Neural progenitor cell (in vitro differentiated cells): ENCODE measurements around the gene HSBP1L1. TPM values are rescaled to one million over a fixed set of nuclear protein-coding genes. Genes with fewer than 3 reads are reported as not detected.
"Not testable (repeated sequence)": the region's sequence is repeated elsewhere in the genome, so short reads cannot be mapped to it uniquely, and the experiment has no call there.

ENCODE experiments used
- DNase-seq: peaks from one replicate; pipeline ENCODE4 v3.0.0-alpha.2; 2016; ENCODE audit warnings: low spot score
- H2AFZ ChIP-seq: fragments of 200-600 bp; sonication (generic); replicated peaks from 2 replicates; pipeline ENCODE4 v1.6.1; 2016; ENCODE audit warnings: antibody characterized with exemption
- H3F3A ChIP-seq: fragments of 200-600 bp; sonication (generic); 2 replicates; pipeline ENCODE4 v1.6.1; 2016; ENCODE audit warnings: antibody characterized with exemption, low read depth
- H3K27ac ChIP-seq: fragments of 200-600 bp; sonication (generic); 2 replicates; pipeline ENCODE4 v1.5.1; 2016; ENCODE audit warnings: mild to moderate bottlenecking
- H3K27me3 ChIP-seq: fragments of 200-600 bp; sonication (generic); 2 replicates; pipeline ENCODE4 v1.6.1; 2016; ENCODE audit warnings: mild to moderate bottlenecking, moderate library complexity
- H3K36me3 ChIP-seq: fragments of 200-600 bp; sonication (generic); 2 replicates; pipeline ENCODE4 v1.5.1; 2016
- H3K4me1 ChIP-seq: fragments of 200-600 bp; sonication (generic); 2 replicates; pipeline ENCODE4 v1.6.1; 2016; ENCODE audit warnings: mixed run types
- H3K4me2 ChIP-seq: fragments of 200-600 bp; sonication (generic); 2 replicates; pipeline ENCODE4 v1.6.1; 2016
- H3K4me3 ChIP-seq: fragments of 200-600 bp; sonication (generic); 2 replicates; pipeline ENCODE4 v1.5.1; 2016
- H3K79me2 ChIP-seq: fragments of 200-600 bp; sonication (generic); 2 replicates; pipeline ENCODE4 v1.6.1; 2016; ENCODE audit warnings: low read depth
- H3K9ac ChIP-seq: fragments of 200-600 bp; sonication (generic); 2 replicates; pipeline ENCODE4 v1.6.1; 2016
- H3K9me3 ChIP-seq: fragments of 200-600 bp; sonication (generic); 2 replicates; pipeline ENCODE4 v1.5.1; 2016; ENCODE audit warnings: low read depth
- H4K20me1 ChIP-seq: fragments of 200-600 bp; sonication (generic); 2 replicates; pipeline ENCODE4 v1.6.1; 2016; ENCODE audit warnings: low read depth
- H3K27ac Mint-ChIP-seq: 3 replicates; pipeline ENCODE4 v1.8.0; 2021; ENCODE audit warnings: mixed read lengths
- H3K27me3 Mint-ChIP-seq: 2 replicates; pipeline ENCODE4 v1.8.0; 2022; ENCODE audit warnings: low read depth, mild to moderate bottlenecking, inconsistent platforms, moderate library complexity, mixed read lengths; ENCODE audit not compliant: insufficient read depth
- H3K36me3 Mint-ChIP-seq: 3 replicates; pipeline ENCODE4 v1.8.0; 2021; ENCODE audit warnings: mixed read lengths
- H3K4me1 Mint-ChIP-seq: 3 replicates; pipeline ENCODE4 v1.8.0; 2021; ENCODE audit warnings: mixed read lengths
- H3K4me3 Mint-ChIP-seq: 3 replicates; pipeline ENCODE4 v1.8.0; 2021; ENCODE audit warnings: mild to moderate bottlenecking, moderate library complexity, mixed read lengths
- H3K9me3 Mint-ChIP-seq: 3 replicates; pipeline ENCODE4 v1.8.0; 2020; ENCODE audit warnings: mixed read lengths
- CTCF ChIP-seq: fragments of 200-600 bp; sonication (generic); IDR thresholded peaks from 2 replicates; pipeline ENCODE4 v1.5.1; 2017; ENCODE audit warnings: antibody characterized with exemption, mild to moderate bottlenecking
- EZH2 ChIP-seq: fragments of 200-600 bp; sonication (generic); IDR thresholded peaks from 2 replicates; pipeline ENCODE4 v1.6.1; 2017; ENCODE audit warnings: antibody characterized with exemption, mild to moderate bottlenecking, moderate library complexity
- EZH2phosphoT487 ChIP-seq: fragments of 200-600 bp; sonication (generic); IDR thresholded peaks from 2 replicates; pipeline ENCODE4 v1.6.1; 2017; ENCODE audit warnings: antibody characterized with exemption
- total RNA-seq: library from RNA; depleted of rRNA; stranded (reverse); fragments of >200 nt; gene quantifications from 2 replicates; pipeline ENCODE4 v1.2.3, GENCODE V29; 2015; ENCODE audit warnings: low replicate concordance

Gene HSBP1L1
- total RNA-seq, 1 donor from 2014 or later, result not detected

DNA sequence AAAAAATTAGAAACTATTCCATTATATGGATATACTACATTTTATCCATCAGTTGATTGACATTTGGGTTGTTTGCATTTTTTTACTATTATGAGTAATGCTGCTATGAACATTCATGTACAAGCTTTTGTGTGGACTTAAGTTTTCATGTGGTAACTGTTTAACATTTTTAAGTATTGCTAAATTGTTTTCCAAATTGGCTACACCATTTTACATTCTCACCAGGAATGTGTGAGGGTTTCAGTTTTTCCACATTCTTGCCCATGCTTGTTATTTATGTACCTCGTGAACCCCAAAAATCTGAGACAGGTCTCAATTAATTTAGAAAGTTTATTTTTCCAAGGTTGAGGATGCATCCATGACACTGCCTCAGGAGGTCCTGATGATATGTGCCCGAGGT is 27.1 kb downstream of the HSBP1L1 start:
- H3K4me1 Mint-ChIP-seq, result peaks cover 13% of the 10 kb centered on the region
- Histone ChIP-seq H3K79me2 (peaks cover 17% of the 10 kb centered on the region), H3F3A (peaks cover 6% of the 10 kb centered on the region), H3K9me3 (no peaks in the 10 kb centered on the region), H3K4me3 (no peak overlapping the region), H4K20me1 (peaks cover 14% of the 10 kb centered on the region), H3K36me3 (no peaks in the 10 kb centered on the region), H2AFZ (no peak overlapping the region), H3K4me2 (no peak overlapping the region), H3K4me1 (peaks cover 10% of the 10 kb centered on the region), H3K9ac (no peak overlapping the region), H3K27me3 (no peaks in the 10 kb centered on the region), H3K27ac (no peak overlapping the region)
- no peak for DNase-seq
- TF ChIP-seq EZH2phosphoT487 (no peak), EZH2 (no peak), CTCF (no peak)
- H3K4me3 Mint-ChIP-seq, result no peak overlapping the region
- H3K27me3 Mint-ChIP-seq, result peaks cover 3% of the 10 kb centered on the region
- no peaks in the 10 kb centered on the region for H3K9me3 Mint-ChIP-seq
- H3K27ac Mint-ChIP-seq, result no peak overlapping the region
- peaks cover 3% of the 10 kb centered on the region for H3K36me3 Mint-ChIP-seq

DNA sequence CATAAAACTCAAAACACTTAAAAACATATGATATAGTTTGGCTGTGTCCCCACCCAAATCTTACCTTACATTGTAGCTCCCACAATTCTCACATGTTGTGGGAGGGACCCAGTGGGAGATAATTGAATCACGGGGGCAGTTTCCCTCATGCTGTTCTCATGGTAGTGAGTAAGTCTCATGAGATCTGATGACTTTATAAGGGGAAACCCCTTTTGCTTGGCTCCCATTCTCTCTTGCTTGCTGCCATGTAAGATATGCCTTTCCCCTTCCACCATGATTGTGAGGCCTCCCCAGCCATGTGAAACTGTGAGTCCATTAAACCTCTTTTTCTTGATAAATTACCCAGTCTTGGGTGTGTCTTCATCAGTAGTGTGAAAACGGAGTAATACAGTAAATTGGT is 35.3 kb downstream of the HSBP1L1 start:
- not testable (repeated sequence) for H4K20me1 ChIP-seq, H3K27ac ChIP-seq, DNase-seq, H3K27ac Mint-ChIP-seq, H3F3A ChIP-seq, H2AFZ ChIP-seq, H3K9ac ChIP-seq, H3K27me3 ChIP-seq, H3K4me1 Mint-ChIP-seq, H3K27me3 Mint-ChIP-seq, H3K4me2 ChIP-seq, H3K36me3 ChIP-seq, H3K36me3 Mint-ChIP-seq, H3K4me3 Mint-ChIP-seq, H3K4me1 ChIP-seq, H3K79me2 ChIP-seq, H3K4me3 ChIP-seq
- peaks cover 15% of the 10 kb centered on the region for H3K9me3 ChIP-seq
- peaks cover 12% of the 10 kb centered on the region for H3K9me3 Mint-ChIP-seq

DNA sequence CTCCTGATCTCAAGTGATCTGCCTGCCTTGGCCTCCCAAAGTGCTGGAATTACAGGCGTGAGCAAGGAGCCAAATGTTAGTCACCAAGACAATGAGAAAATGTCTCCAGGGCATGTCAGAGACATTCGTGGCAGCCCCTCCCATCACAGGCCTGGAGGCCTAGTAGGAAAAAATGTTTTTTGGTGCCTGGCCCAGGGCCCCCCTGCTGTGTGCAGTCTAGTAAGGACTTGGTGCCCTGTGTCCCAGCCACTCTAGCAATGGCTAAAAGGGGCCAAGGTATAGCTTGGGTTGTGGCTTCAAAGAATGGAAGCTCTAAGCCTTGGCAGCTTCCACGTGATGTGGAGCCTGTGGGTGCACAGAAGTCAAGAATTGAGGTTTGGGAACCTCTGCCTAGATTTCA is 36.4 kb downstream of the HSBP1L1 start:
- H3K4me3 ChIP-seq, result no peak overlapping the region
- H3K4me1 ChIP-seq, result no peaks in the 10 kb centered on the region
- TF ChIP-seq CTCF (no peak), EZH2phosphoT487 (no peak), EZH2 (no peak)
- no peak overlapping the region for H3K4me3 Mint-ChIP-seq
- H2AFZ ChIP-seq, result no peak overlapping the region
- H3K27ac ChIP-seq, result no peak overlapping the region
- no peaks in the 10 kb centered on the region for H3K27me3 ChIP-seq
- H4K20me1 ChIP-seq, result no peaks in the 10 kb centered on the region
- no peaks in the 10 kb centered on the region for H3K79me2 ChIP-seq
- H3K4me2 ChIP-seq, result no peak overlapping the region
- H3K9me3 ChIP-seq, result peaks cover 15% of the 10 kb centered on the region
- H3K9me3 Mint-ChIP-seq, result peaks cover 12% of the 10 kb centered on the region
- no peaks in the 10 kb centered on the region for H3K4me1 Mint-ChIP-seq
- H3K9ac ChIP-seq, result no peak overlapping the region
- no peaks in the 10 kb centered on the region for H3F3A ChIP-seq
- H3K36me3 ChIP-seq, result no peaks in the 10 kb centered on the region
- peaks cover 2% of the 10 kb centered on the region for H3K27me3 Mint-ChIP-seq
- H3K27ac Mint-ChIP-seq, result no peak overlapping the region
- peaks cover 3% of the 10 kb centered on the region for H3K36me3 Mint-ChIP-seq
- DNase-seq, result no peak

- H3K9me3 Mint-ChIP-seq, result peaks cover 19% of the 10 kb centered on the region
- no peak overlapping the region for H3K27ac Mint-ChIP-seq
Observed at GRCh38 chr18:80002468-80002867, 38.0 kb downstream of the HSBP1L1 start.

More at GRCh38 chr18:80002468-80002867, 38.0 kb downstream of the HSBP1L1 start:
- no peak overlapping the region for H3K9ac ChIP-seq
- no peak for DNase-seq
- TF ChIP-seq CTCF (no peak), EZH2 (no peak), EZH2phosphoT487 (no peak)
- no peak overlapping the region for H3K27ac ChIP-seq
- no peak overlapping the region for H3K4me3 ChIP-seq
- Mint-ChIP-seq H3K36me3 (peaks cover 3% of the 10 kb centered on the region), H3K4me3 (no peak overlapping the region), H3K4me1 (no peaks in the 10 kb centered on the region), H3K27me3 (peaks cover 2% of the 10 kb centered on the region)
- H3K4me1 ChIP-seq, result no peaks in the 10 kb centered on the region
- no peak overlapping the region for H2AFZ ChIP-seq
- H4K20me1 ChIP-seq, result no peaks in the 10 kb centered on the region
- no peaks in the 10 kb centered on the region for H3K27me3 ChIP-seq
- H3K36me3 ChIP-seq, result no peaks in the 10 kb centered on the region
- H3K4me2 ChIP-seq, result no peak overlapping the region
- H3K9me3 ChIP-seq, result peaks cover 15% of the 10 kb centered on the region
- H3F3A ChIP-seq, result no peaks in the 10 kb centered on the region
- no peaks in the 10 kb centered on the region for H3K79me2 ChIP-seq
